ENCODE data around the gene STARD5. TPM values are rescaled to one million over a fixed set of nuclear protein-coding genes. Genes with fewer than 3 reads are reported as not detected.
A peak's percentile ranks its signal among the peaks of the same experiment; 100 is the strongest.

Gene STARD5
- total RNA-seq, 1 donor from 2014 or later: 4.0 TPM

DNA sequence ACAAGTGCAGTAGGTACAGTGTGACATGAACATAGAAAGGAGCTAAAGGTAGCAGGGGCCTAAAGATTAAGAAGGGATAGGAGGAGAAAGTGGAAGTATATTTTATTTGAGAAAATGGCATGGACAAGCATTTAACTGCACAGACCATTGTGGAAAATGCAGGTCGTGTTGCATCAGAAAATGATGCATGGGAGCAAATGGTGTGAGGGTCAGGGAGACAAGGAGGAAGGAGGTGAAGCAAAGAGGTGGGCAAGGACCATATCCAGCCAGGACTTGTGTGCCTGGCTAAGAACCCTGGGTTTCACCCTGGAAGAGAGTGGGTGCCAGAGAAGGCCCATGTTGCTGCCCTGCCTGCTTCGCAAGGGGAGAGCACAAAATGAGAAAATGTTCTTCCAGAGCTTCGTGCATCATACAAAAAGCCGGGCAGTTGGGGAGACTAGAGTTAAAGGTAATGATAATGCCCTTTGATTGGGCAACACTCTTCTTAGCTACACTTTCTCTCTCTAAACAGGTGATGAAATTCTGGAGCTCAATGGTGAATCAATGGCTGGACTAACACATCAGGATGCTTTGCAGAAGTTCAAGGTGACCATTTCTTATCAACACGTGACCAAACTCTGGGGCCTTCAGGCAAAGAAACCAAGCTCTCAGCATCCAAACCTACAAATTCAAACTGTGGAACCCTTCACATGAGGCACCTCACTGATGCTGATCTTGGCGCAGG, 45.5 kb downstream of the STARD5 start:
- Mint-ChIP-seq H3K4me3 (ENCODE audit: low read depth) (no peak overlapping the region), H3K36me3 (ENCODE audit: insufficient read depth) (peaks cover 3% of the 10 kb centered on the region), H3K27me3 (peaks cover 11% of the 10 kb centered on the region), H3K9me3 (ENCODE audit: low read depth) (peaks cover 7% of the 10 kb centered on the region), H3K27ac (no peak overlapping the region), H3K4me1 (ENCODE audit: low read depth) (peaks cover 4% of the 10 kb centered on the region)
- no peak for DNase-seq (ENCODE audit: low spot score, unreplicated experiment)
- TF ChIP-seq, protein P1, sequence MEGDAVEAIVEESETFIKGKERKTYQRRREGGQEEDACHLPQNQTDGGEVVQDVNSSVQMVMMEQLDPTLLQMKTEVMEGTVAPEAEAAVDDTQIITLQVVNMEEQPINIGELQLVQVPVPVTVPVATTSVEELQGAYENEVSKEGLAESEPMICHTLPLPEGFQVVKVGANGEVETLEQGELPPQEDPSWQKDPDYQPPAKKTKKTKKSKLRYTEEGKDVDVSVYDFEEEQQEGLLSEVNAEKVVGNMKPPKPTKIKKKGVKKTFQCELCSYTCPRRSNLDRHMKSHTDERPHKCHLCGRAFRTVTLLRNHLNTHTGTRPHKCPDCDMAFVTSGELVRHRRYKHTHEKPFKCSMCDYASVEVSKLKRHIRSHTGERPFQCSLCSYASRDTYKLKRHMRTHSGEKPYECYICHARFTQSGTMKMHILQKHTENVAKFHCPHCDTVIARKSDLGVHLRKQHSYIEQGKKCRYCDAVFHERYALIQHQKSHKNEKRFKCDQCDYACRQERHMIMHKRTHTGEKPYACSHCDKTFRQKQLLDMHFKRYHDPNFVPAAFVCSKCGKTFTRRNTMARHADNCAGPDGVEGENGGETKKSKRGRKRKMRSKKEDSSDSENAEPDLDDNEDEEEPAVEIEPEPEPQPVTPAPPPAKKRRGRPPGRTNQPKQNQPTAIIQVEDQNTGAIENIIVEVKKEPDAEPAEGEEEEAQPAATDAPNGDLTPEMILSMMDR (IDR thresholded peaks at IDR 0.05; ENCODE audit: unreplicated experiment): no peak

DNA sequence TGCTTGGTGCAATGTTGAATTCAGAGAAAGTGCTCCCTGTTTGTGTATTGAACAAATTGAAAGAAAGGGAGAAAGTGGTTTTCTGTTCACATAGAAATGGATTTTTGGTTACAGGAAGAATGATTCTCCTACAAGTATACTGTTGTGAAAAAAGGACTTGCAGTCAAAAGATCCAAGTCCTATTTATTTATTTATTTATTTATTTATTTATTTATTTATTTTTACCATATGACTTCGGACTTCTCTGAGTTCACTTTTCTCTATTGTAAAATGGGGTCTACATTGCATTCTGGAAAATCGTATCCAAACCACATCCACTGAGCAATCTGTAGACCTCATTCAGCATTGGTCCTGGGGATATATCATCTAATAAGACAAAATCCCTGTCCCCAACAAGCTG, 46.1 kb downstream of the STARD5 start:
- Mint-ChIP-seq H3K27me3 (peaks cover 11% of the 10 kb centered on the region), H3K36me3 (ENCODE audit: insufficient read depth) (peaks cover 3% of the 10 kb centered on the region), H3K9me3 (ENCODE audit: low read depth) (peaks cover 7% of the 10 kb centered on the region), H3K4me3 (ENCODE audit: low read depth) (no peak overlapping the region), H3K4me1 (ENCODE audit: low read depth) (peaks cover 4% of the 10 kb centered on the region), H3K27ac (no peak overlapping the region)
- no peak for DNase-seq (ENCODE audit: low spot score, unreplicated experiment)
- TF ChIP-seq, protein P1 (IDR thresholded peaks at IDR 0.05; ENCODE audit: unreplicated experiment): no peak

DNA sequence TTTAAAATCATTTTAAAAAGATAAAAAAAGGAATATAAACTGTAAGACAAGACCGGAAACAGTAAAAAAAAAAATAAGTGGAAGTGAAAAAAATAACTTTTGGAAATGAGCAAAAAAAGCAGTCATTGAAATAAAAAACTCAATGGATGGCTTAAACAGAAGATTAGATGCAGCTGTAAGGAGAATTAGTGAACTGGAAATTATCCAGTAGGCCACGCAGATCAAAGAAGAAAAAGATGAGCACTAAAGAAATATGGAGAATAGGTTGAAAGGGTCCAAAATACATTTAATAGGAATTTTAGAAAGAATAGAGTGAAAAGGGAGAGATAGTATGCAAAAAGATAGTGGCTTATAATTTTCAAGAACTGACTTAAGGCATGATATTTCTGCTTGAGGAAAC, 47.0 kb downstream of the STARD5 start:
- H3K27me3 Mint-ChIP-seq: peaks cover 12% of the 10 kb centered on the region
- H3K4me1 Mint-ChIP-seq (ENCODE audit: low read depth): peaks cover 4% of the 10 kb centered on the region
- TF ChIP-seq, protein P1 (IDR thresholded peaks at IDR 0.05; ENCODE audit: unreplicated experiment): no peak
- H3K36me3 Mint-ChIP-seq (ENCODE audit: insufficient read depth): peaks cover 3% of the 10 kb centered on the region
- DNase-seq (ENCODE audit: low spot score, unreplicated experiment): no peak
- peaks cover 7% of the 10 kb centered on the region for H3K9me3 Mint-ChIP-seq (ENCODE audit: low read depth)
- no peak overlapping the region for H3K27ac Mint-ChIP-seq
- no peak overlapping the region for H3K4me3 Mint-ChIP-seq (ENCODE audit: low read depth)

DNA sequence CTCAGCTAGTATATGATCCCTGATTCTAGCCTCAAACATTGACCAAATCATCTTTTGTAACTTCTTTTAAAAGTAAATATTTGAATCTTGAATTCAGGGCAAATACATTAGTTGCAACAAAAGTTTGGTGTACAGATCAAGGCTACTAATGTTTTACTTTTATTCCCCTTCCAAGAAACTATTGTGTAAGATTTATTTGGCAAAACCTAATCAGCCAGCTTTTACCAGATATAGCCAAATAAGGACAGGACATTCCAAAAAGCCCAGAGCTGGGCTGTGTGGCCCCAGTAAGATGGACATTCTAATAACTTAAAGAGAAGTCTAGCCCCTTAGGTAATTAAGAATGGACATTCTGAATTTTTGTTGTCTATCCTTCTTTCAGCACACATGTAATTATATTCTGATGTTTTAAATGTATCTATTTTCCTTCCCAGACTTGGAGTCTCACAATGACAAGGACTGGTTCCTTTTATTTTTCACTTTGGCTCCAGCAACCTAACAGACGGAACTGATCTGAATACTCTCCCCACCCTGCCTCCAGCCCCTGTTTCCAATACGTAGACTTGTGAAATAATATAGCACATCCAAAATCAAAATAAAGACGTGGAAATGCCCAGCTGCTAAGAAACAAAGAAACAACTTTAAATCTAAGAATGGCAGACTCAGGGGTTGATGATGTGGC, 48.1 kb downstream of the STARD5 start:
- H3K9me3 Mint-ChIP-seq (ENCODE audit: low read depth): peaks cover 7% of the 10 kb centered on the region
- TF ChIP-seq, protein P1 (IDR thresholded peaks at IDR 0.05; ENCODE audit: unreplicated experiment): no peak
- H3K27me3 Mint-ChIP-seq: peaks cover 5% of the 10 kb centered on the region
- H3K27ac Mint-ChIP-seq: no peak overlapping the region
- H3K4me3 Mint-ChIP-seq (ENCODE audit: low read depth): no peak overlapping the region
- peaks cover 3% of the 10 kb centered on the region for H3K36me3 Mint-ChIP-seq (ENCODE audit: insufficient read depth)
- no peak for DNase-seq (ENCODE audit: low spot score, unreplicated experiment)
- peaks cover 4% of the 10 kb centered on the region for H3K4me1 Mint-ChIP-seq (ENCODE audit: low read depth)

DNA sequence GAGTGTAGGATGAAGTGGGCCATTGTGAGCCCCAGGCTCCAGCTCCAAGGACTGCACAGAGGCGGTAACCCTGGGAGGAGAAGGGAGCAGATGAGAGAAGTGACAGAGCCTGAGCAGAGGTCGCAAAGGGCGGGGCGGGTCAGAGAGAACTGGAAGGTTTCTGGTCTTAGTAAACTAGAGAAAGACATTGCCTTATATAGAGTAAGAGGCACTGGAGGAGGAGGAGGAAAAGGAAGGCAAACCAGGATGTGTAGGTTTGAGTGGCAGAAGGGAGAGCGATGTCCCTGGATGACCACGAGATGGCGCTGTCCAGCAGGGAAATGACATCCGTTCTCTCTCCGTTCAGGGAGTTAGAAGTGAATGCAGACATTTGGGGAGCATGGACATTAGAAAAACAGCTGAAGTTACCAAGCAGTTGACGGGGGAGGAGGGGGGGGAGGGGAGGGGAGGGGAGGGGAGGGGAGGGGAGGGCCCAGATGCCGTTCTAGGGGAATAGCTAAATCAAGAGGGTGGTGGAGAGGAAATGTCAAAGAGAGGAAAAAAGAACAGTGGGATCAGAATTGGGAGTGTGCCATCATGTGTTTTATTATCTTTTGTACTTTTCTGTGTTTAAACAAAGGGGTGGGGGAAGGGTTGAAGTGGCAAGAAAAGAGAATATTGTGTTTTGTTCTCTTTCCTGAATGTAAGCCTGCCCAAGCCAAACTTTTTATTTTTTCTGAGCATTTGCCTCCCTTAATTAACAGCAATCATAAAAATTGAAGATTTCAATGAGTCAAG, 48.8 kb downstream of the STARD5 start:
- Mint-ChIP-seq H3K36me3 (ENCODE audit: insufficient read depth) (peaks cover 3% of the 10 kb centered on the region), H3K9me3 (ENCODE audit: low read depth) (peaks cover 7% of the 10 kb centered on the region), H3K4me3 (ENCODE audit: low read depth) (no peak overlapping the region), H3K27ac (peak overlapping the region; percentile 29), H3K27me3 (peaks cover 5% of the 10 kb centered on the region), H3K4me1 (ENCODE audit: low read depth) (peaks cover 4% of the 10 kb centered on the region)
- DNase-seq (ENCODE audit: low spot score, unreplicated experiment): peak; percentile 59
- TF ChIP-seq, protein P1 (IDR thresholded peaks at IDR 0.05; ENCODE audit: unreplicated experiment): peak; percentile 83

Data from progenitor cell of endocrine pancreas (in vitro differentiated cells).